Activated naive CD8-positive, alpha-beta T cell treated with anti-CD3 and anti-CD28 coated beads, Interleukin-2, amount 10 ng/mL, durations not matched to agents 7 days and 5 days (primary cell): ENCODE data around the gene TMEM217. TPM values are rescaled to one million over a fixed set of nuclear protein-coding genes. Genes with fewer than 3 reads are reported as not detected.

Source experiments
- ATAC-seq: fragments of 150-1000 bp; cut with Tn5 transposase; one replicate; pipeline ENCODE4 v1.10.0; 2021; ENCODE audit warnings: low read depth, moderate library complexity
- POLR2A ChIA-PET: fragments of 350-600 bp; sonication (Branson Sonifier 250); formaldehyde crosslinking; loops from one replicate; lab custom pipeline; 2021; ENCODE audit warnings: antibody characterized with exemption; lab: Charles Lee
- DNase-seq: peaks from one replicate; pipeline ENCODE4 v3.0.0; 2021
- H3K27ac Mint-ChIP-seq: one replicate; pipeline ENCODE4 v1.8.0; 2022; ENCODE audit warnings: mild to moderate bottlenecking, mixed read lengths
- H3K27me3 Mint-ChIP-seq: one replicate; pipeline ENCODE4 v1.8.0; 2022; ENCODE audit warnings: mild to moderate bottlenecking, moderate library complexity, mixed read lengths
- H3K36me3 Mint-ChIP-seq: one replicate; pipeline ENCODE4 v1.8.0; 2021; ENCODE audit warnings: mild to moderate bottlenecking, mixed read lengths
- H3K4me1 Mint-ChIP-seq: one replicate; pipeline ENCODE4 v1.8.0; 2021; ENCODE audit warnings: mixed read lengths
- H3K4me3 Mint-ChIP-seq: one replicate; pipeline ENCODE4 v1.8.0; 2022; ENCODE audit warnings: mild to moderate bottlenecking, moderate library complexity, mixed read lengths
- H3K9me3 Mint-ChIP-seq: one replicate; pipeline ENCODE4 v1.8.0; 2021; ENCODE audit warnings: mixed read lengths
- total RNA-seq, 2 experiments: library from RNA; stranded (reverse); gene quantifications; one replicate each; pipeline ENCODE4 v1.2.3, GENCODE V29; 2021

Gene TMEM217
- total RNA-seq, 2 experiments from 2014 or later = 1.4 to 2.0 TPM

GRCh38 chr6:37239526-37239925 lies 18.4 kb downstream of the TMEM217 start:
- Mint-ChIP-seq H3K27ac (no peak overlapping the region), H3K4me3 (no peak overlapping the region), H3K36me3 (peaks cover under 1% of the 10 kb centered on the region), H3K9me3 (no peaks in the 10 kb centered on the region), H3K27me3 (no peaks in the 10 kb centered on the region), H3K4me1 (peaks cover 17% of the 10 kb centered on the region)
- ATAC-seq = no peak
- no peak for DNase-seq
- POLR2A ChIA-PET = interaction anchor here (0.9 kb wide), 1 partner anchor 20 kb away, joined by 5 read pairs; no protein-coding TSS in a partner anchor

- Mint-ChIP-seq H3K4me3 (no peak overlapping the region), H3K36me3 (peaks cover 4% of the 10 kb centered on the region), H3K9me3 (no peaks in the 10 kb centered on the region), H3K4me1 (peaks cover 17% of the 10 kb centered on the region), H3K27me3 (no peaks in the 10 kb centered on the region), H3K27ac (no peak overlapping the region)
- ATAC-seq (no peak), DNase-seq (no peak)
- POLR2A ChIA-PET = no interaction called here
These were observed 19.6 kb downstream of the TMEM217 start for GRCh38 chr6:37238381-37238780.

- Mint-ChIP-seq H3K9me3 (no peaks in the 10 kb centered on the region), H3K4me3 (no peak overlapping the region), H3K4me1 (peaks cover 17% of the 10 kb centered on the region), H3K36me3 (peaks cover 6% of the 10 kb centered on the region), H3K27ac (no peak overlapping the region), H3K27me3 (peaks cover 5% of the 10 kb centered on the region)
- no peak for DNase-seq
- ATAC-seq = no peak
- POLR2A ChIA-PET = no interaction called here
These were observed 20.2 kb downstream of the TMEM217 start for GRCh38 chr6:37237789-37238188.

- Mint-ChIP-seq H3K4me3 (no peak overlapping the region), H3K36me3 (peaks cover 6% of the 10 kb centered on the region), H3K9me3 (no peaks in the 10 kb centered on the region), H3K27ac (no peak overlapping the region), H3K4me1 (peaks cover 14% of the 10 kb centered on the region), H3K27me3 (peaks cover 5% of the 10 kb centered on the region)
- DNase-seq (no peak), ATAC-seq (no peak)
- POLR2A ChIA-PET = no interaction called here
These were observed 21.0 kb downstream of the TMEM217 start for GRCh38 chr6:37236921-37237320.

- no peak for ATAC-seq
- Mint-ChIP-seq H3K27me3 (peaks cover 5% of the 10 kb centered on the region), H3K36me3 (peaks cover 6% of the 10 kb centered on the region), H3K4me1 (peaks cover 3% of the 10 kb centered on the region), H3K9me3 (no peaks in the 10 kb centered on the region), H3K4me3 (no peak overlapping the region), H3K27ac (no peak overlapping the region)
- POLR2A ChIA-PET = no interaction called here
- DNase-seq = no peak
These were observed 24.4 kb downstream of the TMEM217 start for GRCh38 chr6:37233541-37233940.

GRCh38 chr6:37232430-37233017 lies 25.4 kb downstream of the TMEM217 start:
- ATAC-seq = no peak

GRCh38 chr6:37230104-37230503 lies 27.8 kb downstream of the TMEM217 start:
- Mint-ChIP-seq H3K36me3 (peaks cover 6% of the 10 kb centered on the region), H3K9me3 (no peaks in the 10 kb centered on the region), H3K4me1 (no peaks in the 10 kb centered on the region), H3K4me3 (no peak overlapping the region), H3K27ac (no peak overlapping the region), H3K27me3 (peaks cover 5% of the 10 kb centered on the region)
- POLR2A ChIA-PET = no interaction called here
- ATAC-seq (no peak), DNase-seq (no peak)

More at GRCh38 chr6:37232430-37233017, 25.4 kb downstream of the TMEM217 start:
- no peak overlapping the region for H3K4me3 Mint-ChIP-seq
- H3K27ac Mint-ChIP-seq = no peak overlapping the region
- H3K36me3 Mint-ChIP-seq = peaks cover 6% of the 10 kb centered on the region
- H3K27me3 Mint-ChIP-seq = peaks cover 5% of the 10 kb centered on the region
- no peaks in the 10 kb centered on the region for H3K9me3 Mint-ChIP-seq
- H3K4me1 Mint-ChIP-seq = no peaks in the 10 kb centered on the region
- POLR2A ChIA-PET = no interaction called here
- DNase-seq = no peak

GRCh38 chr6:37225350-37226169 lies 32.4 kb downstream of the TMEM217 start:
- DNase-seq (no peak), ATAC-seq (no peak)
- Mint-ChIP-seq H3K4me1 (peaks cover 14% of the 10 kb centered on the region), H3K27me3 (no peaks in the 10 kb centered on the region), H3K27ac (no peak overlapping the region), H3K36me3 (no peaks in the 10 kb centered on the region), H3K9me3 (no peaks in the 10 kb centered on the region), H3K4me3 (no peak overlapping the region)
- POLR2A ChIA-PET = interaction anchor here (0.6 to 0.7 kb wide), 2 partner anchors 16 to 205 kb away, joined by 3 to 4 read pairs; no protein-coding TSS in a partner anchor

GRCh38 chr6:37222992-37223391 lies 35.0 kb downstream of the TMEM217 start:
- Mint-ChIP-seq H3K27me3 (no peaks in the 10 kb centered on the region), H3K4me1 (peaks cover 25% of the 10 kb centered on the region), H3K27ac (peak overlapping the region; percentile 46), H3K4me3 (peak overlapping the region; percentile 77), H3K36me3 (no peaks in the 10 kb centered on the region), H3K9me3 (no peaks in the 10 kb centered on the region)
- no peak for DNase-seq
- no peak for ATAC-seq
- POLR2A ChIA-PET = interaction anchor here (0.9 to 1.8 kb wide), 2 partner anchors 35 to 71 kb away, joined by 3 to 13 read pairs; partner anchors contain the start of genes TBC1D22B and TMEM217

GRCh38 chr6:37222125-37222967 lies 35.6 kb downstream of the TMEM217 start:
- H3K27me3 Mint-ChIP-seq = no peaks in the 10 kb centered on the region
- ATAC-seq = peak; percentile 97
- peak; percentile 85 for DNase-seq
- peak overlapping the region; percentile 57 for H3K27ac Mint-ChIP-seq
- no peaks in the 10 kb centered on the region for H3K9me3 Mint-ChIP-seq
- no peaks in the 10 kb centered on the region for H3K36me3 Mint-ChIP-seq
- peaks cover 25% of the 10 kb centered on the region for H3K4me1 Mint-ChIP-seq
- POLR2A ChIA-PET = interaction anchor here (0.6 to 1.8 kb wide), 5 partner anchors 36 to 827 kb away, joined by 3 to 13 read pairs (median 3); partner anchors contain the start of genes TBC1D22B and TMEM217
- H3K4me3 Mint-ChIP-seq = peak overlapping the region; percentile 77

GRCh38 chr6:37221585-37222124 lies 36.3 kb downstream of the TMEM217 start:
- H3K9me3 Mint-ChIP-seq = no peaks in the 10 kb centered on the region
- H3K4me3 Mint-ChIP-seq = peak overlapping the region; percentile 77
- POLR2A ChIA-PET = interaction anchor here (0.6 to 1.8 kb wide), 6 partner anchors 27 to 827 kb away, joined by 3 to 13 read pairs (median 3); partner anchors contain the start of genes TBC1D22B and TMEM217
- no peak for DNase-seq
- no peaks in the 10 kb centered on the region for H3K27me3 Mint-ChIP-seq
- no peaks in the 10 kb centered on the region for H3K36me3 Mint-ChIP-seq
- H3K27ac Mint-ChIP-seq = peak overlapping the region; percentile 57
- ATAC-seq = no peak
- H3K4me1 Mint-ChIP-seq = peaks cover 25% of the 10 kb centered on the region

GRCh38 chr6:37218511-37218910 lies 39.4 kb downstream of the TMEM217 start:
- no peak for ATAC-seq
- POLR2A ChIA-PET = no interaction called here
- DNase-seq = no peak
- Mint-ChIP-seq H3K36me3 (peaks cover 5% of the 10 kb centered on the region), H3K27me3 (no peaks in the 10 kb centered on the region), H3K4me3 (no peak overlapping the region), H3K27ac (peak overlapping the region; percentile 30), H3K4me1 (peaks cover 30% of the 10 kb centered on the region), H3K9me3 (no peaks in the 10 kb centered on the region)

GRCh38 chr6:37218061-37218460 lies 39.9 kb downstream of the TMEM217 start:
- Mint-ChIP-seq H3K36me3 (peaks cover 5% of the 10 kb centered on the region), H3K9me3 (no peaks in the 10 kb centered on the region), H3K27ac (no peak overlapping the region), H3K4me3 (no peak overlapping the region), H3K27me3 (no peaks in the 10 kb centered on the region), H3K4me1 (peaks cover 29% of the 10 kb centered on the region)
- DNase-seq = no peak
- no peak for ATAC-seq
- POLR2A ChIA-PET = no interaction called here
